GM21367 (cell line): ENCODE data around the gene GTF2H4.

Experiments used
- ATAC-seq: cut with Tn5 transposase; IDR thresholded peaks from one replicate; pipeline ENCODE4 v1.9.1; 2021; ENCODE audit not compliant: unreplicated experiment

GTF2H4 gene

GRCh38 chr6:30951907-30952469, 44.0 kb downstream of the GTF2H4 start:
- no peak for ATAC-seq

GRCh38 chr6:30954631-30955366, 46.8 kb downstream of the GTF2H4 start:
- ATAC-seq = no peak

DNA sequence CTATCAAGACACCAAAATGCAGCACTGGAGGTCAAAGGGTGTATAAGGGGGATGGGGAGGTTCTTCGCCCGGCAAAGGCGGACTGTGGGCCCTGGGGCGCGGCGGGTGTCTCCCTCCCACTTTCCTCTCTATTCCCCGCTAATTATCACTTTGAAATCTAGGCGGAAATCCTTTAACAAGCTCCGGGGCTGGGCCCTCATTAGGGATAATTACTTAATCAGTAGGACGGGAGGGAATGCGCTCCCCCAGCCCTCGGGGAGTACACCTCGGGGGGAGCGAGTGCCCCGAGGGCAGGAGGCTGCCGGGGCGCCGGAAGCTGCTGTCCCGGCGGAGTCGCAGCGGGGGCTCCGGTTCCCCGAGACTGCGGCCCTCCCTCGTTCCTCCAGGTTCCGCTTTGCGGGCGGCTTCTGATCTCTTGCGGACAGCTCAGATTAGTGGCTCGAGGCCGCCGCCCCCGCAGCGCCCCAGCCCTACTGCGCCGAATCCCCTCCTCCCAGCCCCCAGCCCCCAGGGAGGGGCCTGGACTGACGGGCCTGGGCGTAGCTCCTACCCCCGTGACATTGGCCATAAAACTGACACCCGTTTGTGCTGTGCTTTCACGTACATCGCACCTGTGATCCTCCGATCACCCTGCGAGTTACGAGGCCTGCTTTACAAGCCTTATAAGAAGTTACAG, 47.5 kb downstream of the GTF2H4 start:
- no peak for ATAC-seq

DNA sequence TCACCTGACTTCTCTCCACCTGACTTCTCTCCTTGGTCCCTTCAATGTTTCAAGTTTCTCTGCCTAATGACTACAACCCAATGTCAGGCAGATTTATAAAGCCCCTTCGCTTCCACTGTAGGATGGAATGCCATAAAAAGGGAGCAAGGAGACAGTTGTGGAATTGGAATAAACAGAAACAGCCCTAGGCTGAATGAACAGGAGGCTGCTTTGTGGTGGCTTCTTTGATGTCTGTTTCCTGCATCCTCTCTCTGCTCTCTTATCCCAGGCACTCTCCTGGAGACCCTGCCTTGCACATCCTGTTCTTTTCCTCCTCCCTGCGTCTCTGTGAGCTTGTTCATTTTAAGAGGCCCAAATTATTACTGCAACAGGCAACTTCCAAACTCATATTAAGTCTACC, 49.7 kb downstream of the GTF2H4 start:
- ATAC-seq = no peak

GRCh38 chr6:30960907-30961673, 53.1 kb downstream of the GTF2H4 start:
- no peak for ATAC-seq

GRCh38 chr6:30962716-30963115, 54.7 kb downstream of the GTF2H4 start:
- ATAC-seq = no peak

DNA sequence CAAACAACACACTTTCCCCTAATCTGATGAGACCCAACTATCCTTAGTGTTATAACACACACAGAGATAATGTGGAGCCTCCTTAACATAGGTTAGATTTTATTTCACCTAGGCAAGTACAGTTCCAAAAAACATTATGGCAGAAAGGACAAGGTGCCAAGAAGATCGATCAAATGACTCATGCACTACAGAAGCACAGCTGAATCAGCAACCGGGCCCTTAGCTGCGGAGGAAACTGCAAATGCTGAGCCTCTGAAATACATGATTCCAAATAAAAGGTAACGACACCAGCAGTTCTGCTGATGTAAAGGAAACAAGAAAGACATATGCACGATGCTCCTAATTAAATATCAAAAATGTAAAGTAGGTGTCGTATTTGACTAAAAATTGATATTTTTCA, 55.6 kb downstream of the GTF2H4 start:
- no peak for ATAC-seq
